KMS-11 (cell line): Measurements from ENCODE around the gene IMPDH1.
A peak's percentile ranks its signal among the peaks of the same experiment; 100 is the strongest.

ENCODE experiments used
- H2AFZ ChIP-seq: fragments of 200-600 bp; sonication (generic); 2 replicates; pipeline ENCODE4 v1.6.1; 2016; ENCODE audit warnings: antibody characterized with exemption, mixed run types, low read depth
- H3K27ac ChIP-seq: fragments of 200-600 bp; sonication (generic); 2 replicates; pipeline ENCODE4 v1.6.1; 2016; ENCODE audit warnings: mild to moderate bottlenecking, mixed run types
- H3K27me3 ChIP-seq: fragments of 200-600 bp; sonication (generic); 2 replicates; pipeline ENCODE4 v1.6.1; 2017; ENCODE audit warnings: mild to moderate bottlenecking, low read depth, mixed run types, moderate library complexity; ENCODE audit not compliant: insufficient read depth
- H3K36me3 ChIP-seq: fragments of 200-600 bp; sonication (generic); 2 replicates; pipeline ENCODE4 v1.6.1; 2017; ENCODE audit warnings: mild to moderate bottlenecking, mixed run types; ENCODE audit not compliant: insufficient read depth
- H3K4me1 ChIP-seq: fragments of 200-600 bp; sonication (generic); 2 replicates; pipeline ENCODE4 v1.6.1; 2016; ENCODE audit warnings: mild to moderate bottlenecking, low read depth, mixed run types; ENCODE audit not compliant: poor library complexity, severe bottlenecking
- H3K4me2 ChIP-seq: fragments of 200-600 bp; sonication (generic); 2 replicates; pipeline ENCODE4 v1.7.0; 2016; ENCODE audit warnings: mild to moderate bottlenecking, mixed run types
- H3K4me3 ChIP-seq: fragments of 200-600 bp; sonication (generic); IDR thresholded peaks from 2 replicates; pipeline ENCODE4 v1.6.1; 2017; ENCODE audit warnings: low read depth, low read length, mixed read lengths; ENCODE audit not compliant: insufficient read depth
- H3K79me2 ChIP-seq: fragments of 200-600 bp; sonication (generic); 2 replicates; pipeline ENCODE4 v1.6.1; 2016; ENCODE audit warnings: low read depth, mixed run types; ENCODE audit not compliant: insufficient read depth
- H3K9ac ChIP-seq: fragments of 200-600 bp; sonication (generic); 2 replicates; pipeline ENCODE4 v1.6.1; 2016; ENCODE audit warnings: mild to moderate bottlenecking, mixed run types
- H4K20me1 ChIP-seq: fragments of 200-600 bp; sonication (generic); 2 replicates; pipeline ENCODE4 v1.6.1; 2016; ENCODE audit warnings: mild to moderate bottlenecking, mixed run types; ENCODE audit not compliant: insufficient read depth
- CTCF ChIP-seq: fragments of 200-600 bp; sonication (generic); conservative IDR thresholded peaks from 2 replicates; pipeline ENCODE4 v1.6.1; 2017; ENCODE audit warnings: low read depth, mild to moderate bottlenecking, antibody characterized with exemption, low read length, moderate library complexity, mixed read lengths

The IMPDH1 gene

GRCh38 chr7:128421384-128421783 is 11.6 kb upstream of the IMPDH1 start:
- TF ChIP-seq CTCF, result no peak
- H3K4me1 ChIP-seq, result peaks cover 22% of the 10 kb centered on the region
- no peak overlapping the region for H3K4me3 ChIP-seq
- no peaks in the 10 kb centered on the region for H3K36me3 ChIP-seq
- H3K27me3 ChIP-seq, result no peaks in the 10 kb centered on the region
- peak overlapping the region; percentile 55; the same call in 1 of the 2 replicates for H2AFZ ChIP-seq
- H3K4me2 ChIP-seq, result peak overlapping the region; percentile 60; the same call in 1 of the 2 replicates
- no peaks in the 10 kb centered on the region for H4K20me1 ChIP-seq
- no peak overlapping the region for H3K9ac ChIP-seq
- H3K27ac ChIP-seq, result no peak overlapping the region
- H3K79me2 ChIP-seq, result no peaks in the 10 kb centered on the region

DNA sequence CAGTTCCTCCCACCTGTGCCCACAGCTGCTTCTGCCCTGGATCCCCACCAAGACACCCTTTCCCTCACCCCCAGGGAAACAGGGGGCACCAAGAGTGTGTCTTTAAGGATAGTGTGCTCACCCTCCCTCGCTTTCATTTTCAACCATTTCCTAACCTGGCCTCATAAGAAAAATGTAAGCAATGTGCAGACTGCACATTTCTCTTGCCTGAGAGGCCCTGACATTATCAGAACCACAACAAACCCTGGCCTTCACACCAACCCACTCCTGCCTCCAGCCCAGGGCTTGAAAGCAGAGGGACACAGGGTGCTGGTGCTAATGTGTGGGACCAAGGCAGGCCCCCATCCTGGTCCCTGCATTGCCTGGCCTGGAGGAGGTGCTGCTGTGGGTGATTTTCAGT is 11.0 kb upstream of the IMPDH1 start:
- H2AFZ ChIP-seq, result peak overlapping the region; percentile 55
- H3K9ac ChIP-seq, result peak overlapping the region; percentile 17; the same call in 1 of the 2 replicates
- H3K4me2 ChIP-seq, result peak overlapping the region; percentile 60
- H3K79me2 ChIP-seq, result no peaks in the 10 kb centered on the region
- peak overlapping the region; percentile 22; the same call in 1 of the 2 replicates for H3K27ac ChIP-seq
- peaks cover 22% of the 10 kb centered on the region for H3K4me1 ChIP-seq
- no peaks in the 10 kb centered on the region for H3K27me3 ChIP-seq
- H3K4me3 ChIP-seq, result no peak overlapping the region
- no peaks in the 10 kb centered on the region for H4K20me1 ChIP-seq
- TF ChIP-seq CTCF, result no peak
- no peaks in the 10 kb centered on the region for H3K36me3 ChIP-seq

- TF ChIP-seq CTCF, result no peak
- H3K4me1 ChIP-seq, result peaks cover 22% of the 10 kb centered on the region
- H3K4me3 ChIP-seq, result no peak overlapping the region
- H3K4me2 ChIP-seq, result no peak overlapping the region
- no peaks in the 10 kb centered on the region for H3K79me2 ChIP-seq
- no peaks in the 10 kb centered on the region for H3K36me3 ChIP-seq
- no peak overlapping the region for H3K27ac ChIP-seq
- H3K9ac ChIP-seq, result no peak overlapping the region
- H4K20me1 ChIP-seq, result no peaks in the 10 kb centered on the region
- no peaks in the 10 kb centered on the region for H3K27me3 ChIP-seq
- no peak overlapping the region for H2AFZ ChIP-seq
Measured at GRCh38 chr7:128419257-128419656, 9.5 kb upstream of the IMPDH1 start.

DNA sequence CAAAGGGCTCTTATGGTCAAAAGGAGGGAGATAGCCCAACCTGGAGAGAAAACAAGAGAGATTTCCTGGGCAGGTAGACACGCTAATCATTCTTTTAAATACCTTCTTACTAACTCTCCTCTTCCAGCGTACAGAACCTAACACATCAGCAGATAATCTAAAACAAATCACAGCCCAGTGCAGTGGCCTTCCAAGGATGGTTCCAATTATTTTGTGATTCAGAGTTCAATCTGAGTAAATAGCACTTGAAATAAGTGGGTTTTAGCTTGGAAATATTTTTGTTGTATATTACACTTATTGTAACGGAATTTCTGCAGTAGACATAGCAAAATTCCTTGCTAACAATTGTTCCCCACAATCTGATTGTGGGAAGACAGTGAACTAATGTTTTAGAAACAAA is 7.3 kb upstream of the IMPDH1 start:
- H3K79me2 ChIP-seq, result no peaks in the 10 kb centered on the region
- no peak overlapping the region for H3K4me3 ChIP-seq
- H3K27me3 ChIP-seq, result peaks cover 6% of the 10 kb centered on the region; the same call in 1 of the 2 replicates

More for the DNA sequence above, 7.3 kb upstream of the IMPDH1 start:
- Histone ChIP-seq H3K9ac (no peak overlapping the region), H4K20me1 (no peaks in the 10 kb centered on the region), H3K4me1 (peaks cover 22% of the 10 kb centered on the region), H3K27ac (no peak overlapping the region), H3K4me2 (no peak overlapping the region), H3K36me3 (no peaks in the 10 kb centered on the region), H2AFZ (no peak overlapping the region)
- no peak for TF ChIP-seq CTCF
